GM23338 (cell line): ENCODE measurements around the gene IL6. TPM values are rescaled to one million over a fixed set of nuclear protein-coding genes. Genes with fewer than 3 reads are reported as not detected.

Experiments
- ATAC-seq: fragments of 200-7000 bp; cut with Tn5 transposase; 3 replicates; pipeline ENCODE4 v1.9.1; 2020
- DNase-seq: peaks from one replicate; pipeline ENCODE4 v3.0.0-alpha.2; 2015; ENCODE audit warnings: low spot score
- H2AFZ ChIP-seq: fragments of 200-600 bp; sonication (generic); 2 replicates; pipeline ENCODE4 v1.8.0; 2016; ENCODE audit warnings: antibody characterized with exemption, mild to moderate bottlenecking, moderate library complexity
- H3F3A ChIP-seq: fragments of 200-600 bp; sonication (generic); replicated peaks from 2 replicates; pipeline ENCODE4 v1.8.0; 2017; ENCODE audit warnings: antibody characterized with exemption, mixed run types, low read depth
- H3K27ac ChIP-seq: fragments of 200-600 bp; sonication (generic); 2 replicates; pipeline ENCODE4 v1.6.1; 2016; ENCODE audit warnings: low read depth
- H3K27me3 ChIP-seq: fragments of 200-600 bp; sonication (generic); 2 replicates; pipeline ENCODE4 v1.8.0; 2016; ENCODE audit warnings: mild to moderate bottlenecking, mixed run types, moderate library complexity; ENCODE audit not compliant: insufficient read depth
- H3K36me3 ChIP-seq: fragments of 200-600 bp; sonication (generic); 2 replicates; pipeline ENCODE4 v1.8.0; 2016; ENCODE audit warnings: mild to moderate bottlenecking; ENCODE audit not compliant: insufficient read depth
- H3K4me1 ChIP-seq: fragments of 200-600 bp; sonication (generic); 2 replicates; pipeline ENCODE4 v1.8.0; 2016; ENCODE audit warnings: mild to moderate bottlenecking, moderate library complexity; ENCODE audit not compliant: insufficient read depth
- H3K4me2 ChIP-seq: fragments of 200-600 bp; sonication (generic); 2 replicates; pipeline ENCODE4 v1.7.1; 2017; ENCODE audit warnings: mixed run types
- H3K4me3 ChIP-seq: fragments of 200-600 bp; sonication (generic); 2 replicates; pipeline ENCODE4 v1.6.1; 2016; ENCODE audit warnings: mixed run types
- H3K79me2 ChIP-seq: fragments of 200-600 bp; sonication (generic); replicated peaks from 2 replicates; pipeline ENCODE4 v1.8.0; 2017; ENCODE audit warnings: mild to moderate bottlenecking; ENCODE audit not compliant: insufficient read depth
- H3K9me2 ChIP-seq: fragments of 200-600 bp; sonication (generic); 2 replicates; pipeline ENCODE4 v1.8.0; 2017; ENCODE audit not compliant: insufficient read depth
- H4K20me1 ChIP-seq: fragments of 200-600 bp; sonication (generic); replicated peaks from 2 replicates; pipeline ENCODE4 v1.8.0; 2017; ENCODE audit warnings: mild to moderate bottlenecking; ENCODE audit not compliant: insufficient read depth
- H3K27ac Mint-ChIP-seq: 2 replicates; pipeline ENCODE4 v1.8.0; 2020; ENCODE audit warnings: inconsistent platforms, mild to moderate bottlenecking, moderate library complexity, mixed read lengths
- H3K27me3 Mint-ChIP-seq: 3 replicates; pipeline ENCODE4 v1.8.0; 2022; ENCODE audit warnings: low read depth, mild to moderate bottlenecking, moderate library complexity, mixed read lengths, inconsistent platforms; ENCODE audit not compliant: insufficient read depth, poor library complexity
- H3K36me3 Mint-ChIP-seq: 3 replicates; pipeline ENCODE4 v1.8.0; 2021; ENCODE audit warnings: low read depth, mild to moderate bottlenecking, inconsistent platforms, moderate library complexity, mixed read lengths
- H3K4me1 Mint-ChIP-seq: 3 replicates; pipeline ENCODE4 v1.8.0; 2020; ENCODE audit warnings: mild to moderate bottlenecking, inconsistent platforms, mixed read lengths
- H3K4me3 Mint-ChIP-seq: 3 replicates; pipeline ENCODE4 v1.8.0; 2021; ENCODE audit warnings: moderate library complexity, mild to moderate bottlenecking, inconsistent platforms, mixed read lengths
- H3K9me3 Mint-ChIP-seq: 3 replicates; pipeline ENCODE4 v1.8.0; 2020; ENCODE audit warnings: moderate library complexity, mild to moderate bottlenecking, inconsistent platforms, mixed read lengths
- EZH2 ChIP-seq: fragments of 200-600 bp; sonication (generic); IDR thresholded peaks from one replicate; pipeline ENCODE4 v1.8.0; 2017; ENCODE audit warnings: antibody characterized with exemption, mild to moderate bottlenecking, low read depth; ENCODE audit not compliant: unreplicated experiment
- NANOG ChIP-seq: IDR thresholded peaks from 2 replicates; pipeline ENCODE4 v1.6.1; 2016; ENCODE audit warnings: antibody characterized with exemption, borderline replicate concordance
- ZNF462 ChIP-seq: fragments of 250-450 bp; sonication (Bioruptor Pico); IDR thresholded peaks from 2 replicates; pipeline ENCODE4 v1.5.0; 2020; ENCODE audit warnings: mild to moderate bottlenecking, moderate library complexity
- polyA plus RNA-seq: library from polyadenylated mRNA; unstranded; fragments of >200 nt; fragmentation: Nextera tagmentation; extraction: Ambion mirVana; gene quantifications from 2 replicates; pipeline ENCODE4 v1.2.1, GENCODE V29; 2016
- total RNA-seq: library from RNA; depleted of rRNA; stranded (reverse); fragments of >200 nt; shearing (Covaris generic); gene quantifications from 2 replicates; pipeline ENCODE4 v1.2.3, GENCODE V29; 2014

The IL6 gene
- total and polyA plus RNA-seq, 2 experiments from 2014 or later = 1.6 TPM; not detected in 1

DNA sequence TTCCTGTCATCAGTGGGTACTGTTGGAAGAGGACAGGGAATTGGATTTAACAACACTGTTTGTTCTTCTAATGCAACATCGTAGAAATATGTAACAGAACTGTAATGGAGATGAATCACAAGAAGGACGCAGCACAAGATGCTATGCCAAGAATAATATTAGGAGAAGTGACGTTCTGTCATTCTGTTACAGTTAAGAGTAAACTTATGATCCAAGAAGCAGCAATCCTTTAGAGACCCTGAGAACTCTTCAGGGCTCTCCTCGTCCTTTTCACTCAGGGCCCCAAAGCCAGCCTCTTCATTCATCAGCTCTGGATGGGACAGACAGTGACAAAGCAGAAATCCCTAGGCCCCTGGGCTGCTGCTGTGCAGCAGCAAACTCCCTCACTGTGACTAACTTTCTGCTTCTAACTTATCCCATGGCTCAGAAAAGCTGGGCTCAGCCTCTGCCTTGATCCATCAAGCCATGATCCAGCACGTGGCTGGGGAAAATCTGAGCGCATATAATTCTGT, 8.7 kb upstream of the IL6 start (continued):
- no peak for TF ChIP-seq ZNF462 (CRISPR knock-in tag)

DNA sequence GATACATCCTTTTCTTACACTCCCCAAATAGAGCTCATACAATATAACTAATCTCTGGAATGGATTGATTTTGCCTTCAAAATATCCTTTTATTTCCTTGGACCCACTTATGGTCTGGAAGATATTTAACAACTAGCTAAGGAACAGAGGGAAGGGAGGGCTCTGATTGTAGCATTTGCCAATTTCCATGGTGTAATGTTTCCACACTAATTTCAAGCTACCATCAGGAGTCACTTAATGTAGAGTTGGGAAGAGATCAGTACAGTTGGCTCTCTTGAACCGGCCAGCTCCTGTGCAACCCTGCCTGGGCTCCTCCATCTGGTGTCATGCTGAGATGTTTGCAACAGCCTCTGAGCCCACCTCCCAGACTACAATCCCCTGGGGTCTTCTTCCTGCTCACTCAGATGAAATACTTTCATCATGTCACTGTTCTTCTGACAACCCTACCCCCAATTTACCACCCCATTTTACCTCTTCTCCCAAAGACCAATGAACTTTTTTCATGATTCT, 8.0 kb upstream of the IL6 start:
- H3K27me3 ChIP-seq = no peaks in the 10 kb centered on the region
- H3K4me2 ChIP-seq = no peak overlapping the region
- no peak overlapping the region for H3K27ac ChIP-seq
- no peak for DNase-seq
- H3K79me2 ChIP-seq = no peaks in the 10 kb centered on the region
- no peak for TF ChIP-seq EZH2
- no peak for TF ChIP-seq NANOG
- no peak for ATAC-seq
- H4K20me1 ChIP-seq = no peaks in the 10 kb centered on the region
- no peaks in the 10 kb centered on the region for H3F3A ChIP-seq
- H3K4me3 ChIP-seq = no peak overlapping the region
- H3K9me2 ChIP-seq = peaks cover 14% of the 10 kb centered on the region
- Mint-ChIP-seq H3K27ac (no peak overlapping the region), H3K4me1 (peaks cover 14% of the 10 kb centered on the region), H3K36me3 (no peaks in the 10 kb centered on the region), H3K4me3 (no peak overlapping the region), H3K27me3 (peaks cover 2% of the 10 kb centered on the region), H3K9me3 (no peaks in the 10 kb centered on the region)
- peaks cover 11% of the 10 kb centered on the region for H3K4me1 ChIP-seq
- peak overlapping the region; percentile 38; the same call in 1 of the 2 replicates for H2AFZ ChIP-seq
- H3K36me3 ChIP-seq = no peaks in the 10 kb centered on the region
